Panc1 (cell line): Measurements from ENCODE around the gene DFFA. TPM values are rescaled to one million over a fixed set of nuclear protein-coding genes. Genes with fewer than 3 reads are reported as not detected.

Source experiments
- ATAC-seq: fragments of 200-7000 bp; cut with Tn5 transposase; 2 replicates; pipeline ENCODE4 v1.9.1; 2020; ENCODE audit warnings: mild to moderate bottlenecking, moderate library complexity
- BruUV-seq: library from RNA; stranded (reverse); fragments of 400-500 nt; replicated peaks from 2 replicates; lab custom pipeline; 2021; lab: Mats Ljungman, UMichigan
- CTCF ChIA-PET: fragments of 300-600 bp; sonication (Branson Sonifier 250); formaldehyde crosslinking; loops from one replicate; lab custom pipeline; 2022; ENCODE audit warnings: antibody characterized with exemption; lab: Charles Lee
- POLR2A ChIA-PET: fragments of 300-600 bp; sonication (Branson Sonifier 250); formaldehyde crosslinking; loops from one replicate; lab custom pipeline; 2022; ENCODE audit warnings: antibody characterized with exemption; lab: Charles Lee
- DNase-seq: peaks from one replicate; pipeline ENCODE4 v3.0.0-alpha.2; 2010; ENCODE audit warnings: low read depth, low spot score
- H3K27ac ChIP-seq: 2 replicates; pipeline ENCODE4 v1.5.1; 2011; ENCODE audit warnings: mild to moderate bottlenecking, low read length, inconsistent platforms
- H3K27me3 ChIP-seq: fragments of 200-500 bp; sonication (Bioruptor generic); 2 replicates; pipeline ENCODE4 v1.6.0; 2014; ENCODE audit warnings: low read length, inconsistent platforms; ENCODE audit not compliant: control insufficient read depth, insufficient read depth
- H3K36me3 ChIP-seq: fragments of 200-500 bp; sonication (Bioruptor generic); 2 replicates; pipeline ENCODE4 v1.5.1; 2014; ENCODE audit warnings: inconsistent platforms, mild to moderate bottlenecking, low read length, moderate library complexity; ENCODE audit not compliant: control insufficient read depth, insufficient read depth
- H3K4me1 ChIP-seq: 2 replicates; pipeline ENCODE4 v1.5.1; 2011; ENCODE audit warnings: inconsistent platforms, mild to moderate bottlenecking, low read length, moderate library complexity; ENCODE audit not compliant: control insufficient read depth, insufficient read depth
- H3K4me3 ChIP-seq, 2 experiments: 2 replicates each; pipeline ENCODE4 v1.5.1; 2011 to 2012; ENCODE audit warnings: low read depth in 2 of 2, low read length in 2 of 2, mild to moderate bottlenecking in 2 of 2, inconsistent platforms in 1 of 2, moderate library complexity in 1 of 2
- H3K9me3 ChIP-seq: fragments of 200-500 bp; sonication (Bioruptor generic); 2 replicates; pipeline ENCODE4 v1.5.1; 2014; ENCODE audit warnings: low read depth, mild to moderate bottlenecking, inconsistent platforms, low read length, moderate library complexity; ENCODE audit not compliant: control insufficient read depth, insufficient read depth
- POLR2AphosphoS5 ChIP-seq: IDR thresholded peaks from 2 replicates; pipeline ENCODE4 v1.6.1; 2012; ENCODE audit warnings: mild to moderate bottlenecking, low read depth, low read length, moderate library complexity
- SIN3A ChIP-seq: IDR thresholded peaks from 2 replicates; pipeline ENCODE4 v1.6.1; 2012; ENCODE audit warnings: low read depth, mild to moderate bottlenecking, low read length, moderate library complexity, borderline replicate concordance; ENCODE audit not compliant: insufficient read depth
- TCF7L2 ChIP-seq: IDR thresholded peaks from 2 replicates; pipeline ENCODE4 v1.6.1; 2011; ENCODE audit warnings: mild to moderate bottlenecking, low read depth, low read length, inconsistent platforms
- in situ Hi-C: cut with HindIII; loops from 2 replicates; pipeline ENCODE4 v1.10.0; 2016; ENCODE audit warnings: low sequenced_read_pairs, low pct_unique_long_range_greater_than_20kb
- intact Hi-C: fragments of 100-400 bp; cut with micrococcal nuclease; formaldehyde crosslinking; loops from one replicate; pipeline ENCODE4 v1.10.0; 2022; ENCODE audit not compliant: unreplicated experiment
- total RNA-seq: library from RNA; stranded (reverse); gene quantifications from one replicate; pipeline ENCODE4 v1.2.1, GENCODE V29; 2021; ENCODE audit not compliant: unreplicated experiment
- TF ChIP-seq, protein P1 (sequence below), 2 experiments: IDR thresholded peaks; 2 replicates each; pipeline ENCODE4 v1.6.1; 2011 to 2012; ENCODE audit warnings: low read depth in 2 of 2, control low read depth in 1 of 2, low read length in 1 of 2, mild to moderate bottlenecking in 1 of 2, moderate library complexity in 1 of 2; ENCODE audit not compliant: insufficient read depth in 1 of 2
- TF ChIP-seq, protein P2 (sequence below): fragments of 450-650 bp; IDR thresholded peaks from 2 replicates; pipeline ENCODE4 v1.5.1; 2017; ENCODE audit warnings: mild to moderate bottlenecking

DFFA gene
- total RNA-seq, 1 experiment from 2014 or later, result 68.1 TPM

DNA sequence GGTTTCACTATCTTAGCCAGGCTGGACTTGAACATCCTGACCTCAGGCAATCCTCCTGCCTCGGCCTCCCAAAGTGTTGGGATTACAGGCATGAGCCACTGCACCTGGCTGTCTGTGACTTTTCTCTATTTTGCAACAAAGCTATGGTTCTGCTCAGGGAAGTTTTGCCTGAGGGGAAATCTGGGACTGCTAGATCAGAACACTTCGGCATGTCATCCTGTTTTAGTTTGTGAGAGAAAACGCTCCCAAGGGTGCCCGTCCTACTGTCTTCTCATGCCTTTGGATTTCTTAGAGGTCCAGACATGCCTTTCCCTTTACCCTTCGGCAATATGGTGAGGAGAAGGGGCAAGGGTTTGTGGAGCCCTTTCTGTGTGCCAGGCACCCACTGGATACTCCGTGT lies 28.1 kb downstream of the DFFA start:
- ATAC-seq, result no peak
- intact Hi-C loops, result no loop called here
- in situ Hi-C loops, result no loop called here
- H3K27ac ChIP-seq, result no peak overlapping the region
- no TSS peak for BruUV-seq
- H3K4me1 ChIP-seq, result no peaks in the 10 kb centered on the region
- no peak for TF ChIP-seq POLR2AphosphoS5
- TF ChIP-seq, protein P1, sequence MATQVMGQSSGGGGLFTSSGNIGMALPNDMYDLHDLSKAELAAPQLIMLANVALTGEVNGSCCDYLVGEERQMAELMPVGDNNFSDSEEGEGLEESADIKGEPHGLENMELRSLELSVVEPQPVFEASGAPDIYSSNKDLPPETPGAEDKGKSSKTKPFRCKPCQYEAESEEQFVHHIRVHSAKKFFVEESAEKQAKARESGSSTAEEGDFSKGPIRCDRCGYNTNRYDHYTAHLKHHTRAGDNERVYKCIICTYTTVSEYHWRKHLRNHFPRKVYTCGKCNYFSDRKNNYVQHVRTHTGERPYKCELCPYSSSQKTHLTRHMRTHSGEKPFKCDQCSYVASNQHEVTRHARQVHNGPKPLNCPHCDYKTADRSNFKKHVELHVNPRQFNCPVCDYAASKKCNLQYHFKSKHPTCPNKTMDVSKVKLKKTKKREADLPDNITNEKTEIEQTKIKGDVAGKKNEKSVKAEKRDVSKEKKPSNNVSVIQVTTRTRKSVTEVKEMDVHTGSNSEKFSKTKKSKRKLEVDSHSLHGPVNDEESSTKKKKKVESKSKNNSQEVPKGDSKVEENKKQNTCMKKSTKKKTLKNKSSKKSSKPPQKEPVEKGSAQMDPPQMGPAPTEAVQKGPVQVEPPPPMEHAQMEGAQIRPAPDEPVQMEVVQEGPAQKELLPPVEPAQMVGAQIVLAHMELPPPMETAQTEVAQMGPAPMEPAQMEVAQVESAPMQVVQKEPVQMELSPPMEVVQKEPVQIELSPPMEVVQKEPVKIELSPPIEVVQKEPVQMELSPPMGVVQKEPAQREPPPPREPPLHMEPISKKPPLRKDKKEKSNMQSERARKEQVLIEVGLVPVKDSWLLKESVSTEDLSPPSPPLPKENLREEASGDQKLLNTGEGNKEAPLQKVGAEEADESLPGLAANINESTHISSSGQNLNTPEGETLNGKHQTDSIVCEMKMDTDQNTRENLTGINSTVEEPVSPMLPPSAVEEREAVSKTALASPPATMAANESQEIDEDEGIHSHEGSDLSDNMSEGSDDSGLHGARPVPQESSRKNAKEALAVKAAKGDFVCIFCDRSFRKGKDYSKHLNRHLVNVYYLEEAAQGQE (IDR thresholded peaks at IDR 0.05; ENCODE audit: insufficient read depth in 1 of 2, low read depth in 2 of 2, low read length in 1 of 2), result no peak
- TF ChIP-seq TCF7L2, result no peak
- no peak for TF ChIP-seq SIN3A
- TF ChIP-seq, protein P2, sequence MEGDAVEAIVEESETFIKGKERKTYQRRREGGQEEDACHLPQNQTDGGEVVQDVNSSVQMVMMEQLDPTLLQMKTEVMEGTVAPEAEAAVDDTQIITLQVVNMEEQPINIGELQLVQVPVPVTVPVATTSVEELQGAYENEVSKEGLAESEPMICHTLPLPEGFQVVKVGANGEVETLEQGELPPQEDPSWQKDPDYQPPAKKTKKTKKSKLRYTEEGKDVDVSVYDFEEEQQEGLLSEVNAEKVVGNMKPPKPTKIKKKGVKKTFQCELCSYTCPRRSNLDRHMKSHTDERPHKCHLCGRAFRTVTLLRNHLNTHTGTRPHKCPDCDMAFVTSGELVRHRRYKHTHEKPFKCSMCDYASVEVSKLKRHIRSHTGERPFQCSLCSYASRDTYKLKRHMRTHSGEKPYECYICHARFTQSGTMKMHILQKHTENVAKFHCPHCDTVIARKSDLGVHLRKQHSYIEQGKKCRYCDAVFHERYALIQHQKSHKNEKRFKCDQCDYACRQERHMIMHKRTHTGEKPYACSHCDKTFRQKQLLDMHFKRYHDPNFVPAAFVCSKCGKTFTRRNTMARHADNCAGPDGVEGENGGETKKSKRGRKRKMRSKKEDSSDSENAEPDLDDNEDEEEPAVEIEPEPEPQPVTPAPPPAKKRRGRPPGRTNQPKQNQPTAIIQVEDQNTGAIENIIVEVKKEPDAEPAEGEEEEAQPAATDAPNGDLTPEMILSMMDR, result no peak
- DNase-seq, result no peak
- H3K27me3 ChIP-seq, result no peaks in the 10 kb centered on the region
- ChIA-PET POLR2A (interaction anchor here (0.6 kb wide), 2 partner anchors 87 to 658 kb away, joined by 3 read pairs; no protein-coding TSS in a partner anchor), CTCF (no interaction called here)
- H3K9me3 ChIP-seq, result no peaks in the 10 kb centered on the region
- H3K4me3 ChIP-seq, result no peak overlapping the region
- no peaks in the 10 kb centered on the region for H3K36me3 ChIP-seq

DNA sequence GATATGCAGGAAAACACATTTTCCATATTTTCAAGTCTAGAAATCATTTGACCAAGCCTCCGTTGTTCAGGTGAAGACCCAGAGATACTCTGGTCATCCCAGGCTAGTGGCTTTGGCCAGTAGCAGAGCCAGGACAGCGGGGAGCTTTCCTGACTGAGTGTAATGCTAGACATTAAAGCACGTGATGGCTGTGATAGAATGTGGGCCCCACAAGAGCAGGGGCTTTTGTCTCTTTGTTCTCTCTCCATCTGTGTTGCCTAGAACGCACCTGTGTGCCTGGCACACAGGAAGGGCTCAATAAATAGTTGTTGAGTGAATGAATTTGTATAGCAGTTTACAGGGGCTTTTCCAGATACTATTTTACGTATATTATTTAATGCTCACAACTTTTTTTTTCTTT lies 31.5 kb downstream of the DFFA start:
- Histone ChIP-seq H3K27ac (no peak overlapping the region), H3K9me3 (no peaks in the 10 kb centered on the region), H3K4me1 (0 out of 2 replicates have a peak, but pooled peaks cover 3% of the 10 kb centered on the region), H3K36me3 (no peaks in the 10 kb centered on the region), H3K4me3 (no peak overlapping the region), H3K27me3 (no peaks in the 10 kb centered on the region)
- no peak for DNase-seq
- no peak for ATAC-seq
- no TSS peak for BruUV-seq
- in situ Hi-C loops (no loop called here), intact Hi-C loops (no loop called here)
- TF ChIP-seq, protein P1 (IDR thresholded peaks at IDR 0.05; ENCODE audit: insufficient read depth in 1 of 2, low read depth in 2 of 2, low read length in 1 of 2), result no peak
- no peak for TF ChIP-seq POLR2AphosphoS5
- ChIA-PET CTCF (interaction anchor here (0.7 kb wide), 1 partner anchor 41 kb away, joined by 3 read pairs; no protein-coding TSS in a partner anchor), POLR2A (no interaction called here)
